GM21619 (cell line): Measurements from ENCODE around the gene ARHGAP32.

Experiments used
- ATAC-seq: cut with Tn5 transposase; IDR thresholded peaks from one replicate; pipeline ENCODE4 v1.9.1; 2021; ENCODE audit not compliant: unreplicated experiment

Gene ARHGAP32

GRCh38 chr11:129192150-129192549, at the start of gene ARHGAP32:
Gene ARHGAP32, minus strand, starts transcription at chr11:129192325. Its CDS starts 127 bp downstream, at chr11:129192198.
- no peak for ATAC-seq

- no peak for ATAC-seq
Measured at GRCh38 chr11:129239207-129239606, 47.1 kb upstream of the ARHGAP32 start.

- no peak for ATAC-seq
Measured at GRCh38 chr11:129237880-129238638, 45.9 kb upstream of the ARHGAP32 start.

- ATAC-seq: no peak
Measured at GRCh38 chr11:129237456-129237855, 45.3 kb upstream of the ARHGAP32 start.

GRCh38 chr11:129236850-129237249, 44.7 kb upstream of the ARHGAP32 start:
- no peak for ATAC-seq

GRCh38 chr11:129234978-129235377, 42.9 kb upstream of the ARHGAP32 start:
- no peak for ATAC-seq

- no peak for ATAC-seq
Measured at GRCh38 chr11:129230006-129230405, 37.9 kb upstream of the ARHGAP32 start.

GRCh38 chr11:129226207-129226798, 34.2 kb upstream of the ARHGAP32 start:
- no peak for ATAC-seq

- ATAC-seq: no peak
Measured at GRCh38 chr11:129225190-129225589, 33.1 kb upstream of the ARHGAP32 start.

- ATAC-seq: no peak
Measured at GRCh38 chr11:129224538-129224937, 32.4 kb upstream of the ARHGAP32 start.

- ATAC-seq: no peak
Measured at GRCh38 chr11:129223701-129224149, 31.6 kb upstream of the ARHGAP32 start.

- ATAC-seq: no peak
Measured at GRCh38 chr11:129223260-129223659, 31.1 kb upstream of the ARHGAP32 start.

- ATAC-seq: no peak
Measured at GRCh38 chr11:129222158-129222557, 30.0 kb upstream of the ARHGAP32 start.

GRCh38 chr11:129215506-129216245, 23.6 kb upstream of the ARHGAP32 start:
- no peak for ATAC-seq

- no peak for ATAC-seq
Measured at GRCh38 chr11:129214710-129215295, 22.7 kb upstream of the ARHGAP32 start.

GRCh38 chr11:129213261-129213660, 21.1 kb upstream of the ARHGAP32 start:
- no peak for ATAC-seq

GRCh38 chr11:129211397-129211796, 19.3 kb upstream of the ARHGAP32 start:
- no peak for ATAC-seq

GRCh38 chr11:129210831-129211181, 18.7 kb upstream of the ARHGAP32 start:
- no peak for ATAC-seq

- no peak for ATAC-seq
Measured at GRCh38 chr11:129209891-129210830, 18.0 kb upstream of the ARHGAP32 start.

GRCh38 chr11:129208863-129209262, 16.7 kb upstream of the ARHGAP32 start:
- ATAC-seq: no peak
